SK-N-MC (cell line): Measurements from ENCODE around the gene VASH1.

Source experiments
- DNase-seq: peaks from one replicate; pipeline ENCODE4 v3.0.0-alpha.2; 2011; ENCODE audit warnings: low read depth, low spot score
- H3K27ac ChIP-seq: fragments of 200-600 bp; sonication (generic); 2 replicates; pipeline ENCODE4 v1.5.1; 2016; ENCODE audit warnings: mixed run types
- H3K36me3 ChIP-seq: fragments of 200-600 bp; sonication (generic); 2 replicates; pipeline ENCODE4 v1.6.1; 2017; ENCODE audit warnings: antibody characterized with exemption, low read length, mixed read lengths; ENCODE audit not compliant: insufficient read depth
- H3K4me3 ChIP-seq: fragments of 200-600 bp; sonication (generic); 2 replicates; pipeline ENCODE4 v1.5.1; 2016
- H3K9ac ChIP-seq: fragments of 200-600 bp; sonication (generic); 2 replicates; pipeline ENCODE4 v1.8.0; 2017; ENCODE audit warnings: mixed run types, mixed read lengths; ENCODE audit not compliant: insufficient read length
- H3K9me3 ChIP-seq: fragments of 200-600 bp; sonication (generic); 2 replicates; pipeline ENCODE4 v1.6.1; 2017; ENCODE audit warnings: low read depth, mild to moderate bottlenecking, antibody characterized with exemption, low read length, moderate library complexity, mixed read lengths
- EZH2 ChIP-seq: fragments of 200-600 bp; sonication (generic); IDR thresholded peaks from one replicate; pipeline ENCODE4 v1.6.1; 2017; ENCODE audit warnings: antibody characterized with exemption
- FOXP2 ChIP-seq: optimal IDR thresholded peaks from 2 replicates; pipeline ENCODE3; 2011; ENCODE audit warnings: mild to moderate bottlenecking, moderate library complexity; ENCODE audit not compliant: insufficient read depth; ENCODE audit errors: extremely low read length, control extremely low read depth
- POLR2AphosphoS5 ChIP-seq: IDR thresholded peaks from 2 replicates; pipeline ENCODE4 v1.6.1; 2012; ENCODE audit warnings: mild to moderate bottlenecking, low read depth, low read length, borderline replicate concordance

Gene VASH1

GRCh38 chr14:76808011-76808410 lies 46.7 kb downstream of the VASH1 start:
- Histone ChIP-seq H3K9me3 (no peaks in the 10 kb centered on the region), H3K36me3 (peaks cover 37% of the 10 kb centered on the region), H3K9ac (no peak overlapping the region), H3K27ac (no peak overlapping the region), H3K4me3 (no peak overlapping the region)
- TF ChIP-seq POLR2AphosphoS5 (no peak), FOXP2 (no peak), EZH2 (no peak)
- no peak for DNase-seq

GRCh38 chr14:76808990-76809389 lies 47.7 kb downstream of the VASH1 start:
- no peaks in the 10 kb centered on the region for H3K9me3 ChIP-seq
- no peak overlapping the region for H3K9ac ChIP-seq
- no peak for DNase-seq
- TF ChIP-seq POLR2AphosphoS5, result no peak
- TF ChIP-seq EZH2, result no peak
- peaks cover 27% of the 10 kb centered on the region for H3K36me3 ChIP-seq
- H3K4me3 ChIP-seq, result no peak overlapping the region
- no peak overlapping the region for H3K27ac ChIP-seq

DNA sequence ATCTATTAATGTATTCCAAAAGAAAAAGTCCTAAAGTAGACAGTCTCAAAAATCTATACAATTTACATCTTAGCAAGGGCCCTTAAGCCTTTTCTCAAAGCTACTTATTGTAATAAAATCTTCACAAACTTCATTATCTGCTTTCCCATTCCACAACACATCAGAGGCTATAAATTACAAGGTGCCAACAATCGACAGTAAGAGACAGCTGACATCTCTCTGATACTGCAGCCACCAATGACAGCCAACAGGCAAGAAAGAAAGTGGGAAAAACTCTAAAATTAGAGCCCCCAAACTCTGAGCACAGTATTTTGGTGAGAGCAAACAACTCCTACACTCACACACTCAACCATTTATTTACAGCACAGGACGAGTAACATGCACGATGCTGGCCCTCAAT lies 49.3 kb downstream of the VASH1 start:
- Histone ChIP-seq H3K4me3 (peak overlapping the region; percentile 91), H3K9ac (no peak overlapping the region), H3K9me3 (no peaks in the 10 kb centered on the region), H3K36me3 (peaks cover 21% of the 10 kb centered on the region; the same call in 1 of the 2 replicates), H3K27ac (no peak overlapping the region)
- DNase-seq, result no peak
- TF ChIP-seq POLR2AphosphoS5, result no peak
- no peak for TF ChIP-seq FOXP2
- no peak for TF ChIP-seq EZH2

- peaks cover 21% of the 10 kb centered on the region; the same call in 1 of the 2 replicates for H3K36me3 ChIP-seq
- DNase-seq, result no peak
- peak overlapping the region; percentile 91 for H3K4me3 ChIP-seq
- TF ChIP-seq POLR2AphosphoS5 (no peak), FOXP2 (no peak), EZH2 (no peak)
- no peak overlapping the region for H3K27ac ChIP-seq
- no peaks in the 10 kb centered on the region for H3K9me3 ChIP-seq
- H3K9ac ChIP-seq, result peak overlapping the region; percentile 61
Observed at GRCh38 chr14:76810953-76811400, 49.7 kb downstream of the VASH1 start.

DNA sequence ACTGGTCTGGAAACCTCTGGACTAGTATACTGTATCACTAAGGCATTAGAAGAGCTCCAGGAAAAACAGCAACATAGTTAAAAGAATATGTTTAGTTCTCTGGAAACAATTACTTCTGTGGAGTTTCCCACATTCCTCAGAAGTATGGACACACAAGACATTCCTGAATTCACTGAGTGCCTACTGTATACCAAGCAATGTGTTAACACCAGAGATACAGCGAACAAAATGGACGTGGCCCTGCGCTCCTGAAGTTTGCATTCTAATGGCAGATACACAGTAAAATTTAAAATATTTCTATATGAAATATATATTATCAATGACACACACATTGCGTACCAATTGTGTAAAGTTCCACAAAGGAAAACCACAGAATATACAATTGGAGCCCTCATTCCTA lies 50.3 kb downstream of the VASH1 start:
- TF ChIP-seq POLR2AphosphoS5, result no peak
- no peak for TF ChIP-seq EZH2
- TF ChIP-seq FOXP2, result no peak
- DNase-seq, result no peak
- no peak overlapping the region for H3K27ac ChIP-seq
- H3K9me3 ChIP-seq, result no peaks in the 10 kb centered on the region
- H3K9ac ChIP-seq, result peak overlapping the region; percentile 80
- peak overlapping the region; percentile 91 for H3K4me3 ChIP-seq
- peaks cover 18% of the 10 kb centered on the region; the same call in 1 of the 2 replicates for H3K36me3 ChIP-seq

DNA sequence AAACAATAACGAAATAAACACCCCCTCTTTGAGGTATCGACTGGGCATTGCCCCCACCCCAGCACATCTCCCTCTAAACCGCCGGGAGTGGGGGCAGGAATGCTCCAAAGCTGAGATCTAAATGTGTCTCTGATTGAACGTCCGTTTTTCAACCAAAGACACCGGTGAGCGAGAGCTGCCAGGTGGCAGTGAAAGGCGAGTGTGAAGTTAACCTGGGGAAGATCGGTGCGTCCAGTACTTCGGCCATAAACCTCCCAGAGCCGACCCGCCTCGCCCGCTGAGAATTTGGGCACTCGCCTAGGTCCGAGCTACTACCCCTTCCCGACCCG lies 50.8 kb downstream of the VASH1 start:
- H3K4me3 ChIP-seq, result peak overlapping the region; percentile 91
- no peak overlapping the region for H3K27ac ChIP-seq
- H3K9ac ChIP-seq, result peak overlapping the region; percentile 80
- TF ChIP-seq FOXP2 (no peak), POLR2AphosphoS5 (no peak), EZH2 (no peak)
- peaks cover 14% of the 10 kb centered on the region; the same call in 1 of the 2 replicates for H3K36me3 ChIP-seq
- H3K9me3 ChIP-seq, result no peaks in the 10 kb centered on the region
- no peak for DNase-seq

GRCh38 chr14:76812422-76813383 lies 51.4 kb downstream of the VASH1 start, which contains the start of gene ANGEL1:
ANGEL1 (minus strand) TSS chr14:76812882; CDS start chr14:76812827, 55 bp downstream.
- H3K36me3 ChIP-seq, result peaks cover 8% of the 10 kb centered on the region; the same call in 1 of the 2 replicates
- H3K9ac ChIP-seq, result peak within 1 kb of the TSS; percentile 80
- H3K4me3 ChIP-seq, result peak within 1 kb of the TSS; percentile 91
- no peak for TF ChIP-seq EZH2
- peak; percentile 86 for TF ChIP-seq POLR2AphosphoS5
- H3K9me3 ChIP-seq, result no peaks in the 10 kb centered on the region
- peak; percentile 79 for DNase-seq
- peak within 1 kb of the TSS; percentile 58; the same call in 1 of the 2 replicates for H3K27ac ChIP-seq

DNA sequence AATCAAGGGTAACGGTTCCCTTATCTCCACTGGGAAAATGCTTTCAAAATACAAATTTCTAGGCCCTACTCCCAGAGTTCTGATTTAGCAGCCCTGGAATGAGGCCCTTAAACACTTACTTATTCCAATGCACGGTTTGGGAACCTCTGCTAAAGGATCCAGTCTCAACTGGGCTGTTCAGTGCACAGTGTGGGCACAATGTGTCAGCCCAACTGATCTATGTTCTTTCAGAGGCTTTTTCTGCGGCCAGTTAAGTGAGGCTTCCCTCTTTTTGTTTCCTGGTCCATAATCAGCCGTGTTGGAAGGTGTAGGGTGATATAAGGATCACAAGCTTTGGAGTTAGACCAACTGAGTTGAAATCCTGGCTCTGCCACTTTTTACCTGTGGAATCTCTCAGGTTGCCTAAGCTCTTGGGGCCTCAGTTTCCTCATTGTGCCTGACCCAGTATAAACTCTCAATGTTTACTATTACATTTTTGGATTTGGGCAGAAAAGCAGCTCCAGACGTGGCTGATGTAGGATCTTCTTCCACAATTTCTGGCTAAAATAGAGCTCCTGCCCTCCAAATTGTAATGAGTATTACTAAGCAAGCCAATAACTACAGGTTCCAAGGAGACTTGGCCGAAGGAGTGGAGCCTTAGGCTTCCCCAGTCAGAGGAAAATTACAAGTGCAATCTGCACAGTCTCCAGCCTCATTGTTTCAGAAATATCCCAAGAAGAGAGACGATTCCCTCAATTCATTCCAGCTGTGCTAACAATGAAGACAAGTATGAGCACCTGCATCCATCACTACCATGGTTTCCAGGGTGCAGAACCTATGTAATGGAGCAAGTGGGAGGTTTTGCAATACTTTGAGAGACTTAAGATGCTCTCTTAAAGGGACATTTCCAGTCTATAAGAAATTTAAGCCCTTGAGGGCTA lies 53.7 kb downstream of the VASH1 start:
- no peak overlapping the region for H3K27ac ChIP-seq
- DNase-seq, result no peak
- no peak for TF ChIP-seq FOXP2
- no peak for TF ChIP-seq POLR2AphosphoS5
- no peak for TF ChIP-seq EZH2
- H3K9ac ChIP-seq, result no peak overlapping the region
- H3K4me3 ChIP-seq, result no peak overlapping the region
- no peaks in the 10 kb centered on the region for H3K9me3 ChIP-seq
- no peaks in the 10 kb centered on the region for H3K36me3 ChIP-seq
